A549 treated with RU486 at 1 μM for 4 hours (cell line): Measurements from ENCODE around the gene RAD1. TPM values are rescaled to one million over a fixed set of nuclear protein-coding genes. Genes with fewer than 3 reads are reported as not detected.

Source experiments
- total RNA-seq: library from RNA; stranded (reverse); fragments of 200-300 nt; extraction: Qiagen RNA extraction; gene quantifications from 5 replicates; pipeline ENCODE4 v1.2.3, GENCODE V29; 2022; ENCODE audit warnings: low read depth

RAD1 gene, protein sequence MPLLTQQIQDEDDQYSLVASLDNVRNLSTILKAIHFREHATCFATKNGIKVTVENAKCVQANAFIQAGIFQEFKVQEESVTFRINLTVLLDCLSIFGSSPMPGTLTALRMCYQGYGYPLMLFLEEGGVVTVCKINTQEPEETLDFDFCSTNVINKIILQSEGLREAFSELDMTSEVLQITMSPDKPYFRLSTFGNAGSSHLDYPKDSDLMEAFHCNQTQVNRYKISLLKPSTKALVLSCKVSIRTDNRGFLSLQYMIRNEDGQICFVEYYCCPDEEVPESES
- total RNA-seq = 27.5 to 42.5 TPM (median 34.8 TPM) in 5 replicates

DNA sequence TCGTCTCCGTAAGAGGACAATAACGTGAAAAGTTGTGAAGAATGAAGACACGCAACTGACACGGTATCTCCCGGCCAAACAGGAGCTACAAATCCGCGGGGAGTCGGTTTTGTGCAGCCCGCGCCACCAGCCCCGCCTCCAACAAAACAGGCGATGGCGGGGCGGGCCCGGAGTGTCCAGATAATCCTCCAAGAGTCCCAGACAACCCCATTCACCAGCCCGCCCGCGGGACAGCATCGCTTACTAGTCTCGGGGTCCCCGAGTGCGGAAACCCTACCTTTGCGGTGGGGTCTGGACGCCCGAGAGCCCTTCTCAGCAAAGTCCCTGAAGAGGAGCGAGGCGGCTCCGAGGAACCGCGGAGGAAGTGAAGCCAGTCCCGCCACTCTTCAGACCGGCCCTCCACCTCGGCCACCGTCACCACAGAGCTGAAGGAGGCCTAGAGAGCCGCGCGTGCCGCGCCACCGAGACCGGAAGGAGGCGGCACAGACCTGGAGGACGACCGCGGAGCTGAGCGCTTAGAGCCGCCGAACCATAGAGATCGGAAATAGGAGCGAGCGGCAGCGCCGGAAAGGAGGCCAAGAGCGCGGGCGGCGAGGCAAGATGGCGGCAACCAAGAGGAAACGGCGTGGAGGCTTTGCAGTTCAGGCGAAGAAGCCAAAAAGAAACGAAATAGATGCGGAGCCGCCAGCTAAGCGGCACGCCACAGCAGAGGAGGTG is at the start of gene RAD1, which contains the start of gene BRIX1:
RAD1 (minus strand) TSS at position 366 of the 717 bp plus-strand sequence. CDS start 612 bp downstream, outside the sequence.
BRIX1 (plus strand) TSS at position 573 of the 717 bp plus-strand sequence; CDS start at position 601, 28 bp downstream.

DNA sequence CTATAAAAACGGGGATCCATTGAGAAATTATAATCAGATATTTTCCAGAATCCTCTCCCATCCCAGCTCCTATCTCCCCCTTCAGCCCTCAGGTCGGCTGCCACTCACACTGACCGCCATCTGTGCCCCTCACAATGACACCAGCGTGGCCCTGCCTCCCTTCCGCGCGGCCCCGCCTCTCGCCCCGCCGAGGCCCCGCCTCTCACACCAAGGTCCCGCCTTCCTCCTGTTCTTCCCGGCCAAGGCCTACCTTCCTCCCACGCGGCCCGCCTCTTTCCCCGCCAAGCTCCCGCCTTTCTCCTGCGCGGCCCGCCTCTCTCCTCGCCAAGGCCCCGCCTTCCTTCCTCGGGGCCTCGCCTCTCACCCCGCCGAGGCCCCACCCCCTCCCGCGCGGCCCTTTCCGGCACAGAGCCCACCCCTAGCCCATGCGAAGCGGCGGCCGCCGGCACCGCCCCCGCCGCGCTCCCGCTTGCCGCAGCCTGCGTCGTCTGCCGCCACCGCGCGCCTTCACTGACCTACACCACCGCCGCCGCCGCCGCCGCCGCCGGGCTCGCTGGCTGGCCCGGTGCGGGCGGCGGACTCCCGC is 13.9 kb upstream of the RAD1 start, which contains the start of gene DNAJC21:
DNAJC21 (plus strand) TSS at position 426 of the 586 bp plus-strand sequence. CDS start 261 bp downstream, outside the sequence.

Other genes with a start within 250 kb of the RAD1 start
- 0.18 to 0.33 TPM in 2 of 5 replicates, not detected in the others for gene TTC23L, start 76.3 kb downstream of the RAD1 start, total RNA-seq
- gene BRIX1, start 207 bp upstream of the RAD1 start, total RNA-seq = 33.4 to 63.1 TPM (median 54.5 TPM) in 5 replicates
- 23.3 to 32.1 TPM (median 26.7 TPM) in 5 replicates for gene DNAJC21, start 14.1 kb upstream of the RAD1 start, total RNA-seq
- not detected in 5 replicates for gene AGXT2, start 132.4 kb upstream of the RAD1 start, total RNA-seq